HG02852 (cell line): ENCODE results near the gene DVL1.

Experiments
- ATAC-seq: cut with Tn5 transposase; IDR thresholded peaks from one replicate; pipeline ENCODE4 v1.9.1; 2021; ENCODE audit warnings: mild to moderate bottlenecking, moderate library complexity; ENCODE audit not compliant: unreplicated experiment

DVL1 gene

GRCh38 chr1:1285611-1286311 lies 63.5 kb downstream of the DVL1 start:
- ATAC-seq, result no peak
